ENCODE data around the gene RIC3.

RIC3 gene

DNA sequence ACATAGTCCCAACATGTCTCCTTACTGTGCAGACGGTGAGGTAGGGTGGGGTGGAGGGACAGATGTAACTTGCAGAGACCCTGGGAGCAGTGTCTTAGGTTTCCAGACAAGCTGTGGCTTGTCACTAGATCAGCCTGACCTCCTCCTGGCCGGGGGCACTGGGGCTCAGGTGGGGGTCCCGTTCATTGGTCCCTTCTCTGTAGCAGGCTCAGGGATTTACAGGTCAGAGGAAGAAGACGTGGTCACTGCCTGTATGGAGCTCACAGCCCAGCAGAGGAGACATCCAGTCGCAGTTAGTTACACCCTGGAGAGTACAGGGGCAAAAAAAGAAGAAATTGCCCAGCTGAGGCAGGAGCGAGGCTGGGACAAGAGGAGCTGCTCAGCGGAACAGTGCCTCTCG is 109.8 kb downstream of the RIC3 start:
- in situ Hi-C loops (cut with MboI; ENCODE audit: low pct_unique_long_range_greater_than_20kb, low sequenced_read_pairs, unreplicated experiment): no loop called here
- DNase-seq (ENCODE audit: low spot score): no peak
- TF ChIP-seq, protein P1, sequence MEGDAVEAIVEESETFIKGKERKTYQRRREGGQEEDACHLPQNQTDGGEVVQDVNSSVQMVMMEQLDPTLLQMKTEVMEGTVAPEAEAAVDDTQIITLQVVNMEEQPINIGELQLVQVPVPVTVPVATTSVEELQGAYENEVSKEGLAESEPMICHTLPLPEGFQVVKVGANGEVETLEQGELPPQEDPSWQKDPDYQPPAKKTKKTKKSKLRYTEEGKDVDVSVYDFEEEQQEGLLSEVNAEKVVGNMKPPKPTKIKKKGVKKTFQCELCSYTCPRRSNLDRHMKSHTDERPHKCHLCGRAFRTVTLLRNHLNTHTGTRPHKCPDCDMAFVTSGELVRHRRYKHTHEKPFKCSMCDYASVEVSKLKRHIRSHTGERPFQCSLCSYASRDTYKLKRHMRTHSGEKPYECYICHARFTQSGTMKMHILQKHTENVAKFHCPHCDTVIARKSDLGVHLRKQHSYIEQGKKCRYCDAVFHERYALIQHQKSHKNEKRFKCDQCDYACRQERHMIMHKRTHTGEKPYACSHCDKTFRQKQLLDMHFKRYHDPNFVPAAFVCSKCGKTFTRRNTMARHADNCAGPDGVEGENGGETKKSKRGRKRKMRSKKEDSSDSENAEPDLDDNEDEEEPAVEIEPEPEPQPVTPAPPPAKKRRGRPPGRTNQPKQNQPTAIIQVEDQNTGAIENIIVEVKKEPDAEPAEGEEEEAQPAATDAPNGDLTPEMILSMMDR (IDR thresholded peaks at IDR 0.05; ENCODE audit: extremely low read depth, insufficient read depth, missing control alignments): no peak

DNA sequence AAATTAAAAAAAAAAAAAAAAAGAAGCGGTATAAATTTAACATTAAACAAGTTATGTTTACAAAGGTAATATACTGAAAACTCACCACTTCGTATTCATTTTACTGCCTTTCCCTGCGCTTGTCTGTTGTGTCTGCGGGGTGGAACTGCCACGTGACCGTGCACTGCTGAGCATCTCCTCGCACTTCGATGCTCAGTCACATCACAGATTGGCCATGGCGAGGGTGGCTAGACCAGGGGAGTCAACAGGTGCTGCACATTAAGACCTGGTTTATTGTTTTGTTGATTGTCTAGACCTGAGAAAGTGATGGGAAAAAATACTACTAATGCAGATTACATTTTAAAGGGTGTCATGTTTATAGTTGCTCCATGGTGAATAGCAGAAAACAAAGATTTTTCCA is 110.6 kb downstream of the RIC3 start:
- DNase-seq (ENCODE audit: low spot score): no peak
- TF ChIP-seq, protein P1 (IDR thresholded peaks at IDR 0.05; ENCODE audit: extremely low read depth, insufficient read depth, missing control alignments): no peak
- in situ Hi-C loops (cut with MboI; ENCODE audit: low pct_unique_long_range_greater_than_20kb, low sequenced_read_pairs, unreplicated experiment): no loop called here

DNA sequence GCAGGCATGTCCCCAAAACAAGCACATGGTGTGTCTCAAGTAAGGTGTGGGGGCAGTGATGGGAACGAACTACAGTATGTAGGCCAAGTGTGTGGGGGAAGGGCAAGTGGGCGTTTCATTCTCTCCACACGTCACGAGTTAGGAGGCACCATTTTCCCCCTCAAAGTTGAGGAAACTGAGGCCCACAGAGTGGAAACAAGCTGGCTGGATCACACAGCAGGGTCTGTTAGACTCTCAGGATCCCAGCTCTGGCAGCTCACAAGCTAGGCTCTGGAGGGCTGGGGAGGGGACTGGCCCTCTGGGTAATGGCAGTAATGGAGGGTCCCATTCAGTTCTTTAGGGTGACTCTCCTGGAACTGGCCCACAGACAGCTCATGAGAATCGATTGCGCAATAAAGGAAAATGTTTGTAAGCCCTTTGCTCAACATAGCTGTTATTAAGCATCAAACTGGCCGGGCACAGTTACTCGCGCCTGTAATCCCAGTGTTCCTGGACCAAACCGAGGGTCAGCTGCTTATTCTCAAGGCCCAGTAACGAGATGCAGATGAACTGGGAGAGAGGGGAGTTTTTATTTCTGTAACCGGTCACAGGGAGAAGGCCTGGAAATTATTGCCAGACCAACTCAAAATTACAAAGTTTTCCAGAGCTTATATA is 111.9 kb downstream of the RIC3 start:
- DNase-seq (ENCODE audit: low spot score): no peak
- in situ Hi-C loops (cut with MboI; ENCODE audit: low pct_unique_long_range_greater_than_20kb, low sequenced_read_pairs, unreplicated experiment): no loop called here
- TF ChIP-seq, protein P1 (IDR thresholded peaks at IDR 0.05; ENCODE audit: extremely low read depth, insufficient read depth, missing control alignments): no peak

Data from GM13977 (cell line).